ENCODE results near the gene EEPD1.
"Not testable (repeated sequence)": the region's sequence is repeated elsewhere in the genome, so short reads cannot be mapped to it uniquely, and the experiment has no call there.

EEPD1 gene

GRCh38 chr7:36152756-36153570 is at the start of gene EEPD1:
Gene EEPD1 (plus strand): TSS chr7:36153254. CDS start chr7:36154325, 1,071 bp downstream.
- DNase-seq (ENCODE audit: low spot score) = peak; percentile 97
- TF ChIP-seq CTCF (IDR thresholded peaks at IDR 0.05; ENCODE audit: extremely low read depth, missing control alignments) = no peak

- no peak for TF ChIP-seq CTCF (IDR thresholded peaks at IDR 0.05; ENCODE audit: extremely low read depth, missing control alignments)
- no peak for DNase-seq (ENCODE audit: low spot score)
Measured at GRCh38 chr7:36103837-36104561, 49.1 kb upstream of the EEPD1 start.

- not testable (repeated sequence) for DNase-seq (ENCODE audit: low spot score)
Measured at GRCh38 chr7:36106972-36107908, 45.8 kb upstream of the EEPD1 start.

- DNase-seq (ENCODE audit: low spot score) = no peak
- no peak for TF ChIP-seq CTCF (IDR thresholded peaks at IDR 0.05; ENCODE audit: extremely low read depth, missing control alignments)
Measured at GRCh38 chr7:36107926-36108631, 45.0 kb upstream of the EEPD1 start.

- no peak for DNase-seq (ENCODE audit: low spot score)
Measured at GRCh38 chr7:36109013-36109627, 43.9 kb upstream of the EEPD1 start.

GRCh38 chr7:36110584-36110983 is 42.5 kb upstream of the EEPD1 start:
- TF ChIP-seq CTCF (IDR thresholded peaks at IDR 0.05; ENCODE audit: extremely low read depth, missing control alignments) = no peak
- no peak for DNase-seq (ENCODE audit: low spot score)

More at GRCh38 chr7:36109013-36109627, 43.9 kb upstream of the EEPD1 start:
- no peak for TF ChIP-seq CTCF (IDR thresholded peaks at IDR 0.05; ENCODE audit: extremely low read depth, missing control alignments)

GRCh38 chr7:36112969-36113368 is 40.1 kb upstream of the EEPD1 start:
- TF ChIP-seq CTCF (IDR thresholded peaks at IDR 0.05; ENCODE audit: extremely low read depth, missing control alignments) = no peak
- no peak for DNase-seq (ENCODE audit: low spot score)
